NCI-H2029 treated with DMSO at 0.1 percent for 48 hours (cell line): ENCODE results near the gene TK2.
A peak's percentile ranks its signal among the peaks of the same experiment; 100 is the strongest.
"Not testable (repeated sequence)": the region's sequence is repeated elsewhere in the genome, so short reads cannot be mapped to it uniquely, and the experiment has no call there.

Source experiments
- DNase-seq: peaks from one replicate; lab custom pipeline; 2025; lab: John Stamatoyannopoulos, UW

TK2 gene

DNA sequence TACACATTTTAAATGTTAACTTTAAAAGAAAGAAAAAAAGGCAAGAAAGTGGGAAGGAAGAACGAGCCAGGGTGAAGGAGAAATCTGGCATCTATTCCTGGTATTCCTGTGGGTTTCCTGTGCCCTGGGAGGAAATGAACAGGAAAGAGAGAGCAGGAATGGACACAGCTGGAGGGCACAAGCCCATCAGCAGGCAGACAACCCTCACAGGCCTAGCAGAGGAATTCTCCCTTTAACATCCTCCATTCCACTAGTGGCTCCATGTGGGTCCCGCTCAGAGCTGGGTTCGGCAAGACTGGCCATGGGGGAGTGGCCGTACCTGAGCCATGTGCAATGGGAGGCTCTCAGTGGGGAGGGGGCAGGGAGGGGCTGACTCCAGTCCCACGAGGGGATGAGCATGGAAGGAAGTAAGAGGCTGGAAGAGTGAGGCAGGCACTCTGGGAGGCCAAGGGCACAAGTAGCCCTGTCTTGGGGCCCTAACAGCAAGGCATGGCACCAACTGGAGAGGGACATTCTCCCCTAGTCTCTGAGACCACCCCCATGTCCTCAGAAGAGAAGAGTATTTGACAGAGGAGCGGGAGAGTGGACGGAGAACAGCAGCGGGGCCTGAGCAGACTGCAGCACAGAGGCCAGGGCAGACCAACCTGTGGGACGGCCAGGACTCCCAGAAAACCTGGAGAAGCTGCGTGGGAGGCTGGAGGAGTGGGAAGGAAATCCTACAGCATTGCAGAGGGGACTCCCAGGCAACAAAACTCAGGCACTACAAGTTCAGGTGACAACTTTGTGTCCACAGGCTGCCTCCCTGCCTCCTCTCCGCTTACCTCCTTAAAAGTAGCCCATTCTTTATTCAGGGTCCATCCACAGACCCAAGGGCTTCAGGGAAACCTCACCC is 30.2 kb downstream of the TK2 start:
- no peak for DNase-seq

DNA sequence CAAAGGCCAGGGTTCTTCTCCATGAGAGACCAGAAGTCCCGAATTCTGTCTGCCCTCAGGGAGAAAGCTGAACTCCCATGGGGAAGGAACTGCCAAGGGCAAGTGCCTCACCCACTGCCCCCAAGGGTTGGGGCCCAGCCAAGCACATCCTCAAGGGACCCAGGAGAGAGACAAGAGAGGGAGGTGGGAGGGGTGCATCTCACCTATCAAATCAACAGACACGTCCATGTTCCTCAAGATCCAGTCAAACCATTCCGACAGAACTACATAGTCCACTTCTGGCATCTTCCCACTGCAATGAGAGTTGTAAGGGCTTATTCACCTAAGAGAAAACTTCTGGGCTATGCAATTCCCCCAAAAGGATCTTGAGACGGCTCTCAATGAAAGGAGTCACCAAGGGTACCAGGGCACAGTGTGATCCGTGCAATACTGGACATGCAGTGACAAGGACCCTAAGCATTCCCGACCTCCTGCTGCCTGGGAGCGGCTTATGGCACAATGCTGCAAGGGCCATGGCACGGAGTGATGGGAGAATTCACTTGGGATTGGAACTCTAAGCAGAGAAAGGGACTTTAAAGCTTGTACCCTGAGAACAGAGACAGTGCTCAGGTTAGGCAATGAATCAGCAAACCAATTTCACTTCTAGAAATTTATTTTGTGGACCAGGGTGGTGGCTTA is 32.2 kb downstream of the TK2 start:
- DNase-seq = no peak

DNA sequence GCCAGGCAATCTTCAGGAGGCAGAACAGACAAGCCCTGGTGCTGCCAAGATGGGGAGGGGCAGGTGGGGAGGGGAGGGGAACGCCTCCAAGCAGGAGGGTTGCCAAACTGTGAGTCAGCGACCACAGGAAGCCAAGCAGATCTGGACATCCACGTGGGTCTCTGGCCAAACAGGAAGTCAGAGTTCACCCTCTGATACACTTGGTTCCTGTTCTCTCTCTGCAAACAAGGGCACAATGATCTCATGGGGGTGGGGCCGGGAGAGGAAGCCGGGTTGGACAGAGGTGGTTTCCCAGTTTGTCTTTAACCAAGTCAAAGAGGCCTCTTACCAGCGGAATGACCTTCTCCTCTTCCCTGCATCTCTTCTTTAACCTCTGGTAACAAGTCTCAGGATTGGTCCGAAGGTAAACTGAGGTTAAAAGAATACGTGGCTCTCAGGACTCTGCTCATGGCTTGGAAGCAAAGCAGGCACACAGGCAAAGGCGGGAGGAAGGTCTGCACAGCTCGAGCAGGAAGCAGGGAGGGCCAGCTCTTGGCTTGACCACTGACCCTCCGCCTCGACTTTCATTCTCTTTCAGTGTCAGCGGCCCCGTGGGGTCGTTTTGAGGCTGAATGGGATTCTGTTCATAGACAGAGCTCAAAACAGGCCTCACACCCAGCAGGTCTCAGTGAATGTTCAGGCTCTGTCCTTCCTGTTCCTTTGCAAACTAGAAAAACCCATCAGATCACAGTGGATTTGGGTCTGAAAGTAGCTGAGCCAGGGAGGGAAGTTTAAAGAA is 32.9 kb downstream of the TK2 start:
- DNase-seq = peak; percentile 72

DNA sequence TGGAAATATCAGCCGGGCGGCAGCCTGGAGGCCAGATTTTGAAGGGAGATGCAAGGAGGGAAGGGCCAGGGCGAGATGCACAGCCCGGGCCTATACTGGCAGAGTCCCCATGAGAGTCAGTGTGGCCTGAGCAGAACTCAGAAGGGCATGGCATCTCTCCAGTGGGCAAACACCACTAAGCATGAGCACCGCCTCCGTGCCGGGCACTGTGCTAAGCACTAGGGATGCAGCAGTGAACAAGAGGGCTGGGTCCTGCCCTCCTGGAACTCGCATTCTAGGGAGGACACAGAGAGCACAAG is 33.5 kb downstream of the TK2 start:
- DNase-seq = no peak

DNA sequence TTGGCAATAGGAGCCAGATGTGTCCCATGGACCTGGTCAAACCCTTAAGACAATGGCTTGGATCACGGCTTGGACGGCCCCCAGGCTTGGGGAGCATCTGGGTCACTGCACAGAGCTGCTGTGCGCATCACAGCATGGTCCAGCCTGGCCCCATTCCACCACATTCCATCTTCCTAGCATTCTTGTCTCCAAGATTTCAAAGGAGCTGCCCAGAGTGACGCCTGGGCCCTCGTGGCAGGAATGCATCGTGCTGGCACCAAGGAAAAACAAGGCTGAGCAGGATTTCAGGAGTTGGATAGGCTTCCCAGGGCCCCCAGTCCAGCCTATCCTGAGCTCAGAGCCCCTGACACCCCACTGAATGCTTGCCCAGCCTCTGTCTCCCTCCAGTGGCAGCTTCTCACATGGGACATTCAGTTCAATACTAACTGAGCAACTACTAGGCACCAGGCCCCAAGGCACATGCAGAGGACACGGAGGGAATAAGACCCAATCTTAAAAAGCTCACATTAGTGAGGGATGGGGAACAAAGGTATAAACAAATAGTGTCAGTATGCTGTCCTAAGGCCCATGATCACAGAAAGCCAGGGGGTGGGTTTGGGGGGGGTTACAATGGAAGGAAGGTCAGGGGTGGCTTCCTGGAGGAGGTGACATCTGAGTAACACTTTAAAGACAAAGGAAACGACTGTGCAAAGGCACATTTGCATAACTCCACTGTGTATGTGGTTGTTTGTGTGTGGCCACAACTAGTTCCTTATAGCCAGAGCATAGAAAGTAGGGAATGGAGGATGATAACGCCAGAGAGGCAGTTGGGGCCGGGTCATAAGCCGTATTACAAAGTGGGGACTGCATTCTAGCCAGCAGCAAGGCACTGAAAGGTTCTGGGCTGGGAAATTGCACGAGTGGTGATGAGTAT is 34.1 kb downstream of the TK2 start:
- no peak for DNase-seq

DNA sequence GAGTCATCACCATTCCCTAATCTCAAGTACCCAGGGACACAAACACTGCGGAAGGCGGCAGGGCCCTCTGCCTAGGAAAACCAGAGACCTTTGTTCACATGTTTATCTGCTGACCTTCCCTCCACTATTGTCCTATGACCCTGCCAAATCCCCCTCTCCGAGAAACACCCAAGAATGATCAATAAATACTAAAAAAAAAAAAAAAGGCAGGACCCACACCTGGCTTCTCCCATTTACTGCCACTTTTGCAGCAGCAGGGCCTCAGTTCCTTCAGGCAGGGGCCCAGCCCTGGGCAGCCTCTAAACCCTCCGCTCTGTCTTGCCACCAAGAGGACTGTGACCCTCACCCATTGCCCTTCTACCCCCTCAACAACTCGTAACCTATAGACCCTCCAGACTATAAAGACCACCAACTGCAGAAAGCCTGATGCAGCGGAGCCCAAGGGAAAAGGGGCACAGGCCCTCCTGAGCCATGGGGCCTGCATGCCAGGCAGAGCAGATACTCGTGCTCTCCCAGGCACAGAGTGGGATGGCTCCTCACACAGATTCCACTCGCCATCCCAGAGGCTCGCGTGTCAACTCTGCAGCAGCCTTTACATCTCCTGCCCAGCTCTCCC is 34.8 kb downstream of the TK2 start:
- DNase-seq = not testable (repeated sequence)

DNA sequence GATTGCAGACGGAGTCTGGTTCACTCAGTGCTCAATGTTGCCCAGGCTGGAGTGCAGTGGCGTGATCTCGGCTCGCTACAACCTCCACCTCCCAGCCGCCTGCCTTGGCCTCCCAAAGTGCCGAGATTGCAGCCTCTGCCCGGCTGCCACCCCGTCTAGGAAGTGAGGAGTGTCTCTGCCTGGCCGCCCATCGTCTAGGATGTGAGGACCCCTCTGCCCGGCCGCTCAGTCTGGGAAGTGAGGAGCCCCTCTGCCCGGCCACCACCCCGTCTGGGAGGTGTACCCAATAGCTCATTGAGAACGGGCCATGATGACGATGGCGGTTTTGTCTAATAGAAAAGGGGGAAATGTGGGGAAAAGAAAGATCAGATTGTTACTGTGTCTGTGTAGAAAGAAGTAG is 35.5 kb downstream of the TK2 start:
- not testable (repeated sequence) for DNase-seq

DNA sequence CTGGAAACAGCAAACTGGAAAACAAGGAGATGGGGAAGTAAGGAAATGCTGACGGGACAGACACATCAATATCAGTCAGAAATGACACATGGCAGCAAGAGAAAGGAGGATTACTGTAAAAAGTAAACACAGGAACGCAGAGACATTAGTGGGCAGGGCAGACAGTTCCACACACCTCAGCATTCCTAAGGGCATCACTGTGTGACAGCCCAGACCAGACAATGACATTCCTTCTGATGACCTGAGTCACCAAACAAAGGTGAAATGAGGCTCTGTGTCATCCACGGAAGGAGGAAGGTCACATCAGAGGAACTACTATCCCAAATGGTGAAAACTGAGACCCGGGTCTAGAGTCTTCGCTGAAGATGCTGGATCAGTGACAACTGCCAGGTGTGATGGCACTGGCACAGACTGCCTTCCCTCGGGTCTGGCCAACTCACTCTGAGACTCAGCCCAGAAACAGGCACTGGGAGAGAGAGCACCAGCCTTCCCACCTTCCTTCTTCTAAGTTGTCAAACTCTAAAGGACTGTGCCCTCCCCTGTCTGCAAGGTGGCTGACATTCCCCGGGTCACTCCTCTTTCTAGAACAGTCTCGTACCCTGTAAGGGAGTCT is 36.7 kb downstream of the TK2 start:
- DNase-seq = no peak

DNA sequence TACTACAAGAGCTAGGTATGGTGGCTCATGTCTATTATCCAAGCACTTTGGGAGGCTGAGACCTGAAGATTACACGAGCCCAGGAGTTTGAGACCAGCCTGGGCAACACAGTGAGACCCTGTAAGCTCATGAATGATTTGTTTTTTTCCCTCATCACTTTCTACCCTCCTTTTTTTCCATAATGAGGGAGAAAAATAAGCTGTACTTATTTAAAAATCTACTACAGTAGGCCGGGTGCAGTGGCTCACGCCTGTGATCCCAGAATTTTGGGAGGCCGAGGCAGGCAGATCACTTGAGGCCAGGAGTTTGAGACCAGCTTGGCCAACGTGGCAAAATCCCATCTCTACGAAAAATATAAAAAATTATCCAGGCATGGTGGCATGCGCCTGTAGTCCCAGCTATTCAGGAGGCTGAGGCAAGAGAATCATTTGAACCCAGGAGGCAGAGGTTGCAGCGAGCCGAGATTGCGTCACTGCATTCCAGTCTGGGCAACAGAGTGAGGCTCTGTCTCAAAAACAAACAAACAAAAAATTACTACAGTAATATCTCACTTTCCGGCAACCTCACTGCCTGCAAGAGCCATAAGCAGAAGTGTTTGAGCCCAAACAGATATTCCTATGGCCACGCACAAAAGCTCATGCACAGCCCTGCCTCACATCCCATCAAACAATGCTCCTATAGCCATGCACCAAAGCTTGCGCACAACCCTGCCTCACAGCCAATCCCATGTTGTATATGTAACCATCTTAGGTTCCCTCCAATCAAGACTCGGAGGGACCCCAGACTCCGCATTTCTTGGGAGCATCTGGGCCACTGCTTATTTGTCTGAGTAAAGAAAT is 37.4 kb downstream of the TK2 start:
- no peak for DNase-seq

DNA sequence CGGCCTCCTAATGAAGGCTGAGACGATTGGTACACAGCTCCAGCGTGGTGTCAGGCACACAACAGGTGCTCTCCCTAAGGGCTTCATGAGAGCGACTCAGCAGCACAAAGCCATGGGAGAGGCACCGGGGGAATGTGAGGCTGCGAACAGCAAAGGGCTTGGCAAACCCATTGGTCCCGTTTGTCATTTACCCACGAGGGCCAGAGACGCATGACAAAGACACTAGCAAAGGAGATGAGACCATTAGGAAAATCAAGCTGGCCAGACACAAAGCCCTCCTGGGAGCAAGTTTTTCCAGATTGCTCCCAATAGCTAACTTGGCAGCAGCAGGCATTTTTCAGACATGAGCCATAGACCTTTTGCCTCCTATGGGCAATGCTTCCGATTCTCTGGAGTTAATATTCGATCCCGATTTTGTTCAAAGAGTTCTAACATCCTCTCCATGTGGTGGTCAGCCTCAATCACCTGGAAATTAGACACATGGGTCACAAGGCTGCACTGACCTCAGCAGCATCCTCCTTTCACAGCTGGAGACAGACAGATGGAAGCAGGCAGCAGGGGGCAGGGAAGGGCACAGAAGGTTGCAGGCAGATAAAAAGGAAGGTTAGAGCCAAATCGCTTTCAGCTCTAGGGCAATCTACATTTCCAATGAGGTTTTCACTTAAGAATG is 38.2 kb downstream of the TK2 start:
- DNase-seq = no peak

DNA sequence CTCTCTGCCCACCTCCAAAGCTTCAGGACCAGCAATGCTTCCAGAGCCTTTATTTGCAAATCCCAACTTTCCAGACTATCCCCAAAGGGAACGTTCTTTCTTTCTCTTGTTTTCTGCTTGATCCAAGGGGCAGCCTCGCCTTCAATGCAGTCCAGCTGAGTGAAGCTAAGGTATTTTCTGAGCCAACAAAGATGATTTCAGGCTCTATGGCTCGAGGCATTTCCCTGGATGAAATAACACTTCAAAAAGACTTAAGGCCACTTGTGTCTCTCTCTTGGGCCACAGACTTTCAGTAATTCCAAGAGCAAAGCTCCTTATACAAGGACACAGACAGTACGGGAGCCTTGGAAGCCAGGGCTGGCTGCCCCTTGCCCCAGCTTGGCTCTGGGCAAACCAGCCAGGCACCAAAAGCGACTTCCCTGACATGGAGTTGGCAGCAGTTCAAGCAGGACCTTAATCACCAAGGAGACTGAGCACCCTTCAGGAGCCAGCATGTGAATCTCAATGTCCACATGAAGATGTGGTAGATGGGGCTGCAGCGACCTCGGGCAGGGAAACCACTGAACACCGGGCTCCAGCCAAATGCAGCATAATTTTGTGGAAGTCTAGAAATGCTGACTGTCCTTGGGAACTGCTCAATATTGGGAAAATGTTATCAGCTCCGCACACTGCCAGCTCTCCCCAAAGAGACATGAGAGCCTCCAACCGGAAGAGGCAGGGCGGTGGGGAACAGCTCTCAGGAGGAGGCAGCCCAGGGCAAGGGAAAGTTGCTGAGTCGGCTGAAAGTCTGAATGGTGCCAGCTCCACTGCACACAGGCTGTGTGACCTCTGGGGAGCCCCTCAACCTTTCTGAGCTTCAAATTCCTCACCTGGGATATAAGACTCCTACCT is 39.0 kb downstream of the TK2 start:
- DNase-seq = peak; percentile 27

DNA sequence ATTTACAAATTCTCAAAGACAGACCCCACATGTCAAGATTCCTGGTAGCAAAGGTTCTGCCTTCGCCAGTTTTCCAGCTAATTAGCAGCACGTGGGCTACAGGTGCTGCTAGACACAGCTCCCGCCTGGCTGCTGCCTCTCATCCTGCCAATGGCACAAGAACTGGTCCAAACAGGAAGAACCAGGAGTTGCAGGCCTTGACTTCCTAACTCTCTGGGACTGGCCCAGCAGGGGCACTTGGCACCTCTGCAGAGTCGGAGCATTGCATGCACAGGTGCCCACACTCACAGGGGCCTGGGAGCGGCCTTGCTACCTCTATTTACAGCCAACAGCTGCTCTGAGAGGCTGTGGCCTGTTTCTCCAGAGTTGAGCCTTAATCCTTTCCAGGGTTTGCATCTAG is 39.6 kb downstream of the TK2 start:
- peak; percentile 1 for DNase-seq

DNA sequence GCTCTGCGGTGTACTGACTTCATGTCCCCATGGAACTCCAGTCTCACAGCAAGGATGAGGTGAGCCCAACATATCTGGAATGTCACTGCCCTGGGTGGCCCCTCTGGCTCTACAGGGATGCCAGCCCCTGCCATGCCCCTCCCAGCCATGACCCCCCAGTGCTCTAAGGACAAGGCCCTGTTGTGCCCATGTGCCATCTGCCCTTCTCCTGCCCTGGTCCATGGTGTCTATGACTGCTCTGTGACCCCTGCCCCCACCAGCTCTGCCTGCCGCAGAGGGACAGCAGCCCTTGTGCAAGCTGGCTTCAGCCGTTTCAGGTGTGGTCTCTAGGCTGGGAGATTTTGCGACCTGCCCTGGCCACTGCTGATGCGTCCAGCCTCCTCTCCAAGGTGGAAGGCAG is 40.3 kb downstream of the TK2 start:
- no peak for DNase-seq

DNA sequence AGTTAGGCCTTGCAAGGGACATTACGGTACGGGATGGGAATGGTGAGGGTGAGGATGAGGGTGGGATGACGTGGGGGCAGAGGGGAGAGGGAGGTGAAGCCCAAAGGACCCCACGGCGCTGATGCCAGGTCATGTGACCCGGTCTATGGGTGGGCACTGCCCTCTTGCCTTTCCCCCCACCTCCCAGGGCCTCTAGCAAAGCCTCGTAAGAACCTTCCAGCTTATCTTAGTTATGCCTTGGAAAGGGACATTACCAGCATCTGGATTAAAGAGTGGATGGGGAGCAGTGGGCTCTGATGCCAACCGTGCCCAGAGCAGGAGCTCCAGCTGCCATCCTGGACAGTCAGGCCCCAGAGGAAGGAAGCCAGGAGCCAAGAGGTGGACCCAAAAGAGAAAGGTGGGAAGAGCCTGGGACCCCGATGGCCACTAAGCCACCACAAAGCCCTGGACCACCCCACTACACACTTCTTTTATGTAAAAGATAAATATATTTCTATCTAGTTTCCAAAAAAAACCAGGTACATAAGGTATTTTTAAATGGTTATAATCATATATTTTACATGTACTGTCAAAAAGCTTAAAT is 40.9 kb downstream of the TK2 start:
- no peak for DNase-seq

DNA sequence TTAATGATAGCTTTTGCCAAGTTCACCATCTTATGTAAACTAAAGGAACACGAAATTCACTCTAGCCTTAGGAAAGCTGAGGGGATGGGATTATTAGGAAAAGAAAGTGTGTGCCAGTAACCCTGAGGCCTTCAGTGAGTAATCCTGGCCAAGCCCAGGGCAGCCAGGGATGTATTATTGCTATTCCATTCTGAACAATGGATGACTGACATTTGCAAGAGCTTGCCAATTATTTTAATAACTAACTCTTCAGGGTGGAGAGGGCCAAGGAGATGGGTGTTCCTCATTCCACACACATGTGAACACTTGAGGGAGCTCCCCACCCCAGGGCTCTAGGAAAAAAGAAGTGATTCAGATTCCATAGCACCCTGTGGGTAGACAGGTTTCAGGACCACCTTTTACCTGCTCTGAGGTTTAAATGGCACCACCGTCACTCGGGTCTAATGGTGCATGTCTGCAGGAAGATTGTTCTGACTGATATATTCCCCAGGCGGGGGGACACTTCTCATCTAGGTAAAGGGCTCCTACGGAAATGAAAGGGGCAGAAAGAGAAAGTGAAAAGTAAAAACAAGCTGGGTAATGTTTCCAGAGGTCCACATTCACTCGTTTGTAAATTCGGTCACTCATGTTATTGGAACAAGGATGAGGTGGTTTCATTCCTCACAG is 41.5 kb downstream of the TK2 start:
- DNase-seq = no peak

DNA sequence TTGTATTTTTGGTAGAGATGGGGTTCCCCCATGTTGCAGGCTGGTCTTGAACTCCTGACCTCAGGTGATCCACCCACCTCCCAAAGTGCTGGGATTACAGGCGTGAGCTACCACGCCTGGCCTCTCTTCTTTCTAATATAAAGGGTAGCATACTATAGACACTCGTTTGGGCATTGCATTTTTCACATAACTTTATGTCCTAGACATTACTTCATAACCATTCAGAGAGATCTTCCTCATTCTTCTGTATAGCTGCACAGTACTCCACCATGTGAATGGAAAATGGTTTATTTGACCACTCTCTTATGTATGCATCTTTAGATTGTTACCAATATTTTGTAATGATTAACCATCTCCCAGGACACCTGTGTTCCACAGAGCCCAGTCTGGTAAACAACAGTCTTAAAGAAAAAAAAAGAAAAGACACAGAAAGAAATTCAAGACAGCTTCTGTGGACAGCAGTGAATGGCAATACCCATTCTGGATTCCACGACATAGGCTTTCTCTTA is 42.1 kb downstream of the TK2 start:
- DNase-seq = no peak

DNA sequence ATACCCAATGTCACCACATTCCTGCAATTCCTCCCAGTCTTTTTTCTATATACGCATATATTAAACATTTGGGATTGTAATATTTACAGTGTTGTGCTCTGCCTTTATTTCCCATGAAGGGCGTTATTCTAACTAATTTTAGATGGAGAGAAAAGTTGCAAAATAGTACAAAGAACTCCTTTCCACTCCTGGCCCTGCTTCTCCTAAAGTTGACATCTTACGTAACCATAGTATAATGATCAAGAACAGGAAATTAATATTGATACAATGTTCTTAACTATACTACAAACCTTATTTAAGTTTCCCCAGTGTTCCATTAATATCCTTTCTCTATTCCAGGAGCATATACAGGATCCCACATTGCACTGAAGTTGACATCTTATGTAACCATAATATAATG is 46.3 kb downstream of the TK2 start:
- DNase-seq = no peak
